HG03575 (cell line): ENCODE results near the gene CASP9.
"Not testable (repeated sequence)": the region's sequence is repeated elsewhere in the genome, so short reads cannot be mapped to it uniquely, and the experiment has no call there.

Source experiments
- ATAC-seq: cut with Tn5 transposase; IDR thresholded peaks from one replicate; pipeline ENCODE4 v1.9.1; 2021; ENCODE audit not compliant: unreplicated experiment, insufficient number of reproducible peaks, low FRiP score; ENCODE audit errors: extremely low read depth

The CASP9 gene

GRCh38 chr1:15507278-15507677 lies 16.7 kb downstream of the CASP9 start:
- ATAC-seq, result no peak

GRCh38 chr1:15506831-15507230 lies 17.2 kb downstream of the CASP9 start:
- no peak for ATAC-seq

GRCh38 chr1:15504436-15504835 lies 19.6 kb downstream of the CASP9 start:
- no peak for ATAC-seq

GRCh38 chr1:15501208-15502032 lies 22.6 kb downstream of the CASP9 start:
- no peak for ATAC-seq

- ATAC-seq, result no peak
Measured at GRCh38 chr1:15500184-15501178, 23.5 kb downstream of the CASP9 start.

GRCh38 chr1:15493869-15494390 lies 30.1 kb downstream of the CASP9 start:
- no peak for ATAC-seq

GRCh38 chr1:15492596-15492995 lies 31.4 kb downstream of the CASP9 start:
- ATAC-seq, result no peak

GRCh38 chr1:15491010-15491409 lies 33.0 kb downstream of the CASP9 start:
- ATAC-seq, result not testable (repeated sequence)

- no peak for ATAC-seq
Measured at GRCh38 chr1:15489052-15489736, 34.8 kb downstream of the CASP9 start.

- ATAC-seq, result no peak
Measured at GRCh38 chr1:15488371-15488770, 35.6 kb downstream of the CASP9 start.

GRCh38 chr1:15486844-15487610 lies 37.0 kb downstream of the CASP9 start:
- not testable (repeated sequence) for ATAC-seq

- ATAC-seq, result no peak
Measured at GRCh38 chr1:15485636-15486035, 38.4 kb downstream of the CASP9 start.

- not testable (repeated sequence) for ATAC-seq
Measured at GRCh38 chr1:15484443-15484842, 39.6 kb downstream of the CASP9 start.

- ATAC-seq, result no peak
Measured at GRCh38 chr1:15483971-15484370, 40.0 kb downstream of the CASP9 start.

- ATAC-seq, result not testable (repeated sequence)
Measured at GRCh38 chr1:15482983-15483543, 41.0 kb downstream of the CASP9 start.

GRCh38 chr1:15482455-15482854 lies 41.6 kb downstream of the CASP9 start:
- not testable (repeated sequence) for ATAC-seq

GRCh38 chr1:15479654-15480347 lies 44.2 kb downstream of the CASP9 start:
- no peak for ATAC-seq
